ENCODE data around the gene PCIF1.
"Not testable (repeated sequence)": the region's sequence is repeated elsewhere in the genome, so short reads cannot be mapped to it uniquely, and the experiment has no call there.

Gene PCIF1

DNA sequence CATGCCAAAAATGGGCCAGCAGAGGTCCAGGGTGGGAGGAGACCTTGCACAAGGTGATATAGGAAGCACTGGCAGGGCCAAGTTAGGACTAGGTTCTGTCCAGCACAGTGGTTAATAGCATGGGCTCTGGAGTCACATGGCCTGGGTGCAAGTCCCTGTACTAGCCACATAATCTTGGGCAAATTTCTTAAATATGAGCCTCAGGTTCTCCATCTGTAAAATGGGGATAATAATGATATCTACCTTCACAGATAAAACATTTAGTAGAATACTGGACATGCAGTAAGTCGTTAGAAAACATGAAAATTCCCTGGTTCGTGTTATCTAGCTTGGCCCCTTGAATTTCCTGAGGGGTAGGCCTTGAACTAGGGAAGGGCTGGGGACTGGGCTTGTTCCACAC, 37.2 kb upstream of the PCIF1 start:
- DNase-seq (ENCODE audit: low read depth in 2 of 2) = no peak
- no peak overlapping the region for H3K4me3 ChIP-seq (replicated peaks in 1 of 2; ENCODE audit: low read depth in 2 of 2, low read length in 2 of 2)
- TF ChIP-seq, protein P1, sequence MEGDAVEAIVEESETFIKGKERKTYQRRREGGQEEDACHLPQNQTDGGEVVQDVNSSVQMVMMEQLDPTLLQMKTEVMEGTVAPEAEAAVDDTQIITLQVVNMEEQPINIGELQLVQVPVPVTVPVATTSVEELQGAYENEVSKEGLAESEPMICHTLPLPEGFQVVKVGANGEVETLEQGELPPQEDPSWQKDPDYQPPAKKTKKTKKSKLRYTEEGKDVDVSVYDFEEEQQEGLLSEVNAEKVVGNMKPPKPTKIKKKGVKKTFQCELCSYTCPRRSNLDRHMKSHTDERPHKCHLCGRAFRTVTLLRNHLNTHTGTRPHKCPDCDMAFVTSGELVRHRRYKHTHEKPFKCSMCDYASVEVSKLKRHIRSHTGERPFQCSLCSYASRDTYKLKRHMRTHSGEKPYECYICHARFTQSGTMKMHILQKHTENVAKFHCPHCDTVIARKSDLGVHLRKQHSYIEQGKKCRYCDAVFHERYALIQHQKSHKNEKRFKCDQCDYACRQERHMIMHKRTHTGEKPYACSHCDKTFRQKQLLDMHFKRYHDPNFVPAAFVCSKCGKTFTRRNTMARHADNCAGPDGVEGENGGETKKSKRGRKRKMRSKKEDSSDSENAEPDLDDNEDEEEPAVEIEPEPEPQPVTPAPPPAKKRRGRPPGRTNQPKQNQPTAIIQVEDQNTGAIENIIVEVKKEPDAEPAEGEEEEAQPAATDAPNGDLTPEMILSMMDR (IDR thresholded peaks at IDR 0.05; ENCODE audit: low read depth, low read length) = no peak

DNA sequence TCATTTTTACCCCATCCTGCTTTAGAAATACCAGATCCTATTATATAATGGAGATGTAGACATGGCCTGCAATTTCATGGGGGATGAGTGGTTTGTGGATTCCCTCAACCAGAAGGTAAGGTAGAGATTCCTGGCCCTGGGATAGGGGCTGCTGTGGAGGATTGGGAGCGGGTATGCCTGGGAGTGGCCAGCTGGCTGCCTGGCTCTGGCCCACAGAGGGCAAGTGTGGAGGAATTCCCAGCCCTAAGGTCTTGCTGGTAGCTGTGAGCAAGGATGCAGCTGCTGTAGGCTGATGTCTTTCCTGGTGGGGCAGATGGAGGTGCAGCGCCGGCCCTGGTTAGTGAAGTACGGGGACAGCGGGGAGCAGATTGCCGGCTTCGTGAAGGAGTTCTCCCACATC, 36.8 kb upstream of the PCIF1 start:
- TF ChIP-seq, protein P1 (IDR thresholded peaks at IDR 0.05; ENCODE audit: low read depth, low read length) = no peak
- no peak overlapping the region for H3K4me3 ChIP-seq (replicated peaks in 1 of 2; ENCODE audit: low read depth in 2 of 2, low read length in 2 of 2)
- DNase-seq (ENCODE audit: low read depth in 2 of 2) = no peak

- no peak for DNase-seq (ENCODE audit: low read depth in 2 of 2)
- H3K4me3 ChIP-seq (replicated peaks in 1 of 2; ENCODE audit: low read depth in 2 of 2, low read length in 2 of 2) = no peak overlapping the region
- TF ChIP-seq, protein P1 (IDR thresholded peaks at IDR 0.05; ENCODE audit: low read depth, low read length) = no peak
Observed at GRCh38 chr20:45898285-45898684, 36.2 kb upstream of the PCIF1 start.

- H3K4me3 ChIP-seq (replicated peaks in 1 of 2; ENCODE audit: low read depth in 2 of 2, low read length in 2 of 2) = no peak overlapping the region
- TF ChIP-seq, protein P1 (IDR thresholded peaks at IDR 0.05; ENCODE audit: low read depth, low read length) = no peak
- DNase-seq (ENCODE audit: low read depth in 2 of 2) = no peak
Observed at GRCh38 chr20:45899046-45899835, 35.2 kb upstream of the PCIF1 start.

- DNase-seq (ENCODE audit: low read depth in 2 of 2); H3K4me3 ChIP-seq (replicated peaks in 1 of 2; ENCODE audit: low read depth in 2 of 2, low read length in 2 of 2): not testable (repeated sequence)
Observed at GRCh38 chr20:45901332-45901731, 33.2 kb upstream of the PCIF1 start.

DNA sequence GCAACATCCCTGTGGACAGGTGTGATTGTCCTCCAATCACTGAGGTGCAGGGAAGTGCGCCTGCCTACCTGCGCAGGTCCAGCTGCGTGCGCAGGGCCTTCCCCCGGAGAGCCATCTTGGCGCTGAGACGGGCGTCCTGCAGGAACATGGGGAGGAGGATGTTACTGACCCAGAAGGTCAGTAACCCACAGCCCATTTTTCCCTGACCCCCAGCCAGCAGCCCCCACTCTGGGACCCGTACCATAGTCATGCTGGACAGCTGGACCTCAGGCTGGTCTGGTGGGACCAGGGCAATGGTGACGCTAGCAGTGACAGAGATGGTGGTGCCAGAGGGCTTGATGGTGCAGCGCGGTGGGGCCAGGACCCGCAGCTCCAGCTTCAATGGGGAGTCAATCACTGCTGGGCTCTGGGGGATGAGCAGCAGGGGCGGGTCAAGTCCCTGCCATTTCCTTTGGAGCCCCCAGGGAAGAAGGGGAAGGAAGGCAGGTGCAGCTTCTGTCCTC, 32.2 kb upstream of the PCIF1 start:
- H3K4me3 ChIP-seq (replicated peaks in 1 of 2; ENCODE audit: low read depth in 2 of 2, low read length in 2 of 2) = no peak overlapping the region
- no peak for DNase-seq (ENCODE audit: low read depth in 2 of 2)
- TF ChIP-seq, protein P1 (IDR thresholded peaks at IDR 0.05; ENCODE audit: low read depth, low read length) = no peak

GRCh38 chr20:45904583-45905504, 29.6 kb upstream of the PCIF1 start:
- TF ChIP-seq, protein P1 (IDR thresholded peaks at IDR 0.05; ENCODE audit: low read depth, low read length) = no peak
- H3K4me3 ChIP-seq (replicated peaks in 1 of 2; ENCODE audit: low read depth in 2 of 2, low read length in 2 of 2) = no peak overlapping the region
- no peak for DNase-seq (ENCODE audit: low read depth in 2 of 2)

Data from cardiac fibroblast (primary cell).